GM23248 (cell line): ENCODE data around the gene SEPHS2.

Experiments
- EZH2 ChIP-seq: fragments of 200-600 bp; sonication (generic); IDR thresholded peaks from 2 replicates; pipeline ENCODE4 v1.6.1; 2018; ENCODE audit warnings: antibody characterized with exemption, mild to moderate bottlenecking; ENCODE audit not compliant: insufficient read depth, poor library complexity, severe bottlenecking
- EZH2phosphoT487 ChIP-seq: fragments of 200-600 bp; sonication (generic); IDR thresholded peaks from 2 replicates; pipeline ENCODE4 v1.6.1; 2018; ENCODE audit warnings: antibody characterized with exemption, moderate library complexity, mild to moderate bottlenecking, low read depth; ENCODE audit not compliant: insufficient read depth

GRCh38 chr16:30430428-30430970 is 15.2 kb downstream of the SEPHS2 start:
- TF ChIP-seq EZH2, result no peak
- no peak for TF ChIP-seq EZH2phosphoT487
